Loucy (cell line): ENCODE results near the gene HENMT1.

Experiments used
- H2AFZ ChIP-seq: fragments of 200-600 bp; sonication (generic); 2 replicates; pipeline ENCODE4 v1.6.0; 2016; ENCODE audit warnings: antibody characterized with exemption, mild to moderate bottlenecking, low read length, moderate library complexity
- H3F3A ChIP-seq: fragments of 200-600 bp; 2 replicates; pipeline ENCODE4 v1.6.0; 2016; ENCODE audit warnings: antibody characterized with exemption, low read depth, mild to moderate bottlenecking
- H3K27me3 ChIP-seq: fragments of 200-600 bp; sonication (generic); 2 replicates; pipeline ENCODE4 v1.6.1; 2014; ENCODE audit warnings: low read length, mild to moderate bottlenecking; ENCODE audit not compliant: insufficient read depth, poor library complexity, severe bottlenecking
- H3K36me3 ChIP-seq: fragments of 200-600 bp; sonication (generic); 2 replicates; pipeline ENCODE4 v1.6.1; 2016; ENCODE audit warnings: low read length; ENCODE audit not compliant: insufficient read depth
- H3K4me1 ChIP-seq: fragments of 200-600 bp; sonication (generic); 2 replicates; pipeline ENCODE4 v1.5.1; 2014; ENCODE audit warnings: low read length, mild to moderate bottlenecking; ENCODE audit not compliant: insufficient read depth, poor library complexity, severe bottlenecking
- H3K4me2 ChIP-seq: fragments of 200-600 bp; sonication (generic); 2 replicates; pipeline ENCODE4 v1.6.0; 2014; ENCODE audit warnings: antibody characterized with exemption, low read length, low read depth, mild to moderate bottlenecking; ENCODE audit not compliant: poor library complexity, severe bottlenecking
- H3K4me3 ChIP-seq: fragments of 200-600 bp; sonication (generic); 2 replicates; pipeline ENCODE4 v1.5.1; 2014; ENCODE audit warnings: low read length, mild to moderate bottlenecking, mixed read lengths; ENCODE audit not compliant: poor library complexity, severe bottlenecking
- H3K79me2 ChIP-seq: fragments of 200-600 bp; sonication (generic); 2 replicates; pipeline ENCODE4 v1.6.1; 2014; ENCODE audit warnings: low read length; ENCODE audit not compliant: insufficient read depth
- H3K9ac ChIP-seq: fragments of 200-600 bp; sonication (generic); 2 replicates; pipeline ENCODE4 v1.6.0; 2014; ENCODE audit warnings: mild to moderate bottlenecking, low read depth, low read length, moderate library complexity; ENCODE audit not compliant: poor library complexity, severe bottlenecking
- H3K9me2 ChIP-seq: fragments of 200-600 bp; sonication (generic); replicated peaks from 2 replicates; pipeline ENCODE4 v1.6.1; 2016; ENCODE audit warnings: low read depth, low read length, mixed read lengths
- H3K9me3 ChIP-seq: fragments of 200-600 bp; sonication (generic); 2 replicates; pipeline ENCODE4 v1.6.1; 2014; ENCODE audit warnings: mild to moderate bottlenecking, antibody characterized with exemption, low read length, low read depth; ENCODE audit not compliant: insufficient read depth
- H4K20me1 ChIP-seq: fragments of 200-600 bp; sonication (generic); 2 replicates; pipeline ENCODE4 v1.6.0; 2014; ENCODE audit warnings: antibody characterized with exemption, low read length, mild to moderate bottlenecking; ENCODE audit not compliant: insufficient read depth, poor library complexity, severe bottlenecking
- EZH2phosphoT487 ChIP-seq: fragments of 200-600 bp; IDR thresholded peaks from 2 replicates; pipeline ENCODE4 v1.6.1; 2018; ENCODE audit warnings: antibody characterized with exemption, mild to moderate bottlenecking, moderate library complexity, borderline replicate concordance
- TF ChIP-seq, protein P1 (sequence below): fragments of 200-600 bp; sonication (generic); conservative IDR thresholded peaks from 2 replicates; pipeline ENCODE4 v1.5.1; 2014; ENCODE audit warnings: mild to moderate bottlenecking, antibody characterized with exemption, low read length

The HENMT1 gene

DNA sequence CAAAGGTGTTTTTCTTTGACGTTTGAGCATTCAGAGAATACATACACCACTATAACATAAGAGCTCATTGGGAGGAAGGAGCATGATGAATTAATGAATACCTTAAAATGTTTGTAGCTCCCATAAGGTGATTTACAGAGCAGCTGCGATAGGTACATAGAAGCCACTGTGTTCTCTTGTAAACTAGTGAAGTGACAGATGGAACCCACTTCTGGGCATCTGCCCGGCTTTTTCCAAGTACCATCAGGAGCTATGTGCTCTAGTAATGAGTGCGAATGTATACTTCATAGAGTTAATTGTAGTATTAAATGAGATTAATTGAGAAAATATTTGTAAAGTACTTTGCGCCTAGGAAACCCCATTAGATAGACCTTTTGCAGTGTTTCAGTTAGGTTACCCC lies 48.4 kb downstream of the HENMT1 start:
- Histone ChIP-seq H3K79me2 (no peaks in the 10 kb centered on the region), H3K4me1 (peaks cover 9% of the 10 kb centered on the region), H3F3A (no peaks in the 10 kb centered on the region), H3K9me2 (no peaks in the 10 kb centered on the region), H3K27me3 (no peaks in the 10 kb centered on the region), H3K4me2 (no peak overlapping the region), H2AFZ (no peak overlapping the region), H3K9ac (no peak overlapping the region), H3K36me3 (peaks cover 57% of the 10 kb centered on the region), H4K20me1 (no peaks in the 10 kb centered on the region), H3K4me3 (no peak overlapping the region), H3K9me3 (no peaks in the 10 kb centered on the region)
- TF ChIP-seq, protein P1, sequence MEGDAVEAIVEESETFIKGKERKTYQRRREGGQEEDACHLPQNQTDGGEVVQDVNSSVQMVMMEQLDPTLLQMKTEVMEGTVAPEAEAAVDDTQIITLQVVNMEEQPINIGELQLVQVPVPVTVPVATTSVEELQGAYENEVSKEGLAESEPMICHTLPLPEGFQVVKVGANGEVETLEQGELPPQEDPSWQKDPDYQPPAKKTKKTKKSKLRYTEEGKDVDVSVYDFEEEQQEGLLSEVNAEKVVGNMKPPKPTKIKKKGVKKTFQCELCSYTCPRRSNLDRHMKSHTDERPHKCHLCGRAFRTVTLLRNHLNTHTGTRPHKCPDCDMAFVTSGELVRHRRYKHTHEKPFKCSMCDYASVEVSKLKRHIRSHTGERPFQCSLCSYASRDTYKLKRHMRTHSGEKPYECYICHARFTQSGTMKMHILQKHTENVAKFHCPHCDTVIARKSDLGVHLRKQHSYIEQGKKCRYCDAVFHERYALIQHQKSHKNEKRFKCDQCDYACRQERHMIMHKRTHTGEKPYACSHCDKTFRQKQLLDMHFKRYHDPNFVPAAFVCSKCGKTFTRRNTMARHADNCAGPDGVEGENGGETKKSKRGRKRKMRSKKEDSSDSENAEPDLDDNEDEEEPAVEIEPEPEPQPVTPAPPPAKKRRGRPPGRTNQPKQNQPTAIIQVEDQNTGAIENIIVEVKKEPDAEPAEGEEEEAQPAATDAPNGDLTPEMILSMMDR, result no peak
- no peak for TF ChIP-seq EZH2phosphoT487

DNA sequence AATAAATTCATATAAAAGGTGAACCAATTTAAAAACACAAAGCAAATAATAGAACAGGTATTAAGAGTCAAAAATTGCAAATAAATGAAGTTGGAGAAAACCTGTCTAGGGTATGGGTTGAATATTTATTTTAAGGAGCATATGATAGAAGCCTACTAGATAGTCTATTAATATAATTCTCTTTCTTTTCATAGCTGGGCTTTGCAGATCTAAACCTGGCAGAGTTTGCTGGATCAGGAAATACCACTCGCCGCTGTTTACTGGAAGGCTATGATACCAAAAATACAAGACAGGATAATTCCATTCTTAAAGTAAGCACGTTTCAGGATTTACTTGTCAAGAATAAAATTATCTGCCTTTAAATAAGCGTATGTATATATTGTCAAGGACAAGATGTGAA lies 48.9 kb downstream of the HENMT1 start:
- no peak overlapping the region for H2AFZ ChIP-seq
- no peak overlapping the region for H3K9ac ChIP-seq
- H3K9me2 ChIP-seq, result no peaks in the 10 kb centered on the region
- no peak overlapping the region for H3K4me2 ChIP-seq
- no peaks in the 10 kb centered on the region for H4K20me1 ChIP-seq
- no peaks in the 10 kb centered on the region for H3K9me3 ChIP-seq
- TF ChIP-seq, protein P1, result no peak
- no peak for TF ChIP-seq EZH2phosphoT487
- no peaks in the 10 kb centered on the region for H3K27me3 ChIP-seq
- peaks cover 5% of the 10 kb centered on the region for H3K4me1 ChIP-seq
- H3F3A ChIP-seq, result no peaks in the 10 kb centered on the region
- peaks cover 61% of the 10 kb centered on the region for H3K36me3 ChIP-seq
- H3K79me2 ChIP-seq, result no peaks in the 10 kb centered on the region
- H3K4me3 ChIP-seq, result no peak overlapping the region

DNA sequence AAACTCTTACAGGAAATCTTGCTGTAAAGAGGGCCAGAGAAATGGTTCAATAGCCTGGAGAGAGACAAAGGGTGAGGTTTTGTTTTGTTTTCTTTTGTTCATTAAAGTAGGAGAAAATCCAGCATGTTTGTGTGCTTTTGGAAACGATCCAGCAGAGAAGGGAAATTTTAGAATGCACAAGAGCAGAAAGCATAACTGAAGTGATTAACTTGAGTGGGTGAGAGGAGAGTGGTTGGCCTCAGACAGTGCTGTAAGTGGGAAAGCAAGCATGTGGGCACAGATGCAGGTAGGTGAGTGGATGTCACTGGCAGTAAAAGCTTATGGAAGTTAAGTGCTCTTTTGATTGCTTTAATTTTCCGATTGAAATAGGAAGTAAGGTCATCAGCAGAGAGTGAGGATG lies 50.8 kb downstream of the HENMT1 start:
- H3K9me3 ChIP-seq, result no peaks in the 10 kb centered on the region
- H3F3A ChIP-seq, result no peaks in the 10 kb centered on the region
- H3K4me3 ChIP-seq, result no peak overlapping the region
- peaks cover 1% of the 10 kb centered on the region for H4K20me1 ChIP-seq
- no peak overlapping the region for H3K4me2 ChIP-seq
- peaks cover 75% of the 10 kb centered on the region; the same call in 1 of the 2 replicates for H3K36me3 ChIP-seq
- no peaks in the 10 kb centered on the region for H3K27me3 ChIP-seq
- H3K4me1 ChIP-seq, result no peaks in the 10 kb centered on the region
- no peaks in the 10 kb centered on the region for H3K79me2 ChIP-seq
- TF ChIP-seq, protein P1, result no peak
- no peak for TF ChIP-seq EZH2phosphoT487
- H3K9me2 ChIP-seq, result no peaks in the 10 kb centered on the region
- no peak overlapping the region for H2AFZ ChIP-seq
- H3K9ac ChIP-seq, result no peak overlapping the region
